ENCODE results near the gene PDE1C.
"Not testable (repeated sequence)": the region's sequence is repeated elsewhere in the genome, so short reads cannot be mapped to it uniquely, and the experiment has no call there.

Gene PDE1C

DNA sequence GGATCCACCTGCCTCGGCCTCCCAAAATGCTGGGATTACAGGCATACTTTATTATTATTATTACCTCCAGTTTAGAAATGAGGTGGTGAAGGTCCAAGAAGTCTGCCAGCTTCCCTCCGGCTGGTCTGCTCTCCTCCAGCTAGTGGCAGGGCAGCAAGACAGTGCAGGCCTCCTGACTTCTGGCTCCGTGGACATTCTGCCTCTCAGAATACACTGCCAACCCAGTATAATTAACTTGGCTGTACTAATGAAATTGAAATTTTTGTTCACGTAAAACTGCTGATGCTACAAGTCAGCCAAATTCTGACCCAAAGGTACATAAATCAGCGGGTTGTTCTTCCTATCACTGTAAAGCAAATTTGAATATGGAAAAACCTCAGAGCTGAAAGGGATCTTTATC is 7.6 kb upstream of the PDE1C start:
- no peak for DNase-seq (ENCODE audit: extremely low read depth, low read depth)
- TF ChIP-seq, protein P1, sequence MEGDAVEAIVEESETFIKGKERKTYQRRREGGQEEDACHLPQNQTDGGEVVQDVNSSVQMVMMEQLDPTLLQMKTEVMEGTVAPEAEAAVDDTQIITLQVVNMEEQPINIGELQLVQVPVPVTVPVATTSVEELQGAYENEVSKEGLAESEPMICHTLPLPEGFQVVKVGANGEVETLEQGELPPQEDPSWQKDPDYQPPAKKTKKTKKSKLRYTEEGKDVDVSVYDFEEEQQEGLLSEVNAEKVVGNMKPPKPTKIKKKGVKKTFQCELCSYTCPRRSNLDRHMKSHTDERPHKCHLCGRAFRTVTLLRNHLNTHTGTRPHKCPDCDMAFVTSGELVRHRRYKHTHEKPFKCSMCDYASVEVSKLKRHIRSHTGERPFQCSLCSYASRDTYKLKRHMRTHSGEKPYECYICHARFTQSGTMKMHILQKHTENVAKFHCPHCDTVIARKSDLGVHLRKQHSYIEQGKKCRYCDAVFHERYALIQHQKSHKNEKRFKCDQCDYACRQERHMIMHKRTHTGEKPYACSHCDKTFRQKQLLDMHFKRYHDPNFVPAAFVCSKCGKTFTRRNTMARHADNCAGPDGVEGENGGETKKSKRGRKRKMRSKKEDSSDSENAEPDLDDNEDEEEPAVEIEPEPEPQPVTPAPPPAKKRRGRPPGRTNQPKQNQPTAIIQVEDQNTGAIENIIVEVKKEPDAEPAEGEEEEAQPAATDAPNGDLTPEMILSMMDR (IDR thresholded peaks at IDR 0.05; ENCODE audit: low read depth, low read length, missing control alignments): no peak
- no peak overlapping the region for H3K4me3 ChIP-seq (replicated peaks; ENCODE audit: low read depth, low read length)

DNA sequence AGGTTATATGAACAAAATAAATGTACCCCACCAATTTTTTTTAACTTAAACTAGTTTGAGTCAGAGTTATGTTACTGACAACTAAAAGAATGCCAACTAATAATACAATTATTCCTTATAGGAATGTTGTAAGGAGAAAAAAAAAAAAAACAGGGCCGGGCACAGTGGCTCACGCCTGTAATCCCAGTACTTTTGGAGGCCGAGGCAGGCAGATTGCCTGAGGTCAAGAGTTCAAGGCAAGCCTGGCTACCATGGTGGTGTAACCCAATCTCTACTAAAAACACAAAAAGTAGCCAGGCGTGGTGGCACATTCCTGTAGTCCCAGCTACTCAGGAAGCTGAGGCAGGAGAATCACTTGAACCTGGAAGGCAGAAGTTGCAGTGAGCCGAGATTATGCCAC is 6.6 kb upstream of the PDE1C start:
- not testable (repeated sequence) for H3K4me3 ChIP-seq (replicated peaks; ENCODE audit: low read depth, low read length); DNase-seq (ENCODE audit: extremely low read depth, low read depth)

DNA sequence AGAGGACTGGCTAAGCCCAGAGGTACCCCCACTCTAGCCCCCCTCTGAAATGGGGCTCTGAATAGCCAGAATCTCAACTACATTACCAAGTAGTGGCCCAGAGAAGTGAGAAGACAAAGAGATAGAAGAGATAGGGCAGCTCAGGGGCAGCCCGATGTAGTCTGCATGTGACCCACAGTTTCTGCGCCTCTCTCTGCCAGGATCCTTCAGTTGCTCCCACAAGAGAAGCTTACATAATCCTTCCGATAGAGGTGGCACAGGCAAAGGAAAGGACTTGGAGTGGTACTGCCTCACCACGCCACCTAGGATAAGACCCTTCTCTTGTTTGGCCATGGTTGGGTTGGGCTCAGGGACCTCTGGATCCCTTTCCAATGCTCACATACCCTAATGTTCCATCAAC is 5.4 kb upstream of the PDE1C start:
- no peak for DNase-seq (ENCODE audit: extremely low read depth, low read depth)
- H3K4me3 ChIP-seq (replicated peaks; ENCODE audit: low read depth, low read length): no peak overlapping the region

DNA sequence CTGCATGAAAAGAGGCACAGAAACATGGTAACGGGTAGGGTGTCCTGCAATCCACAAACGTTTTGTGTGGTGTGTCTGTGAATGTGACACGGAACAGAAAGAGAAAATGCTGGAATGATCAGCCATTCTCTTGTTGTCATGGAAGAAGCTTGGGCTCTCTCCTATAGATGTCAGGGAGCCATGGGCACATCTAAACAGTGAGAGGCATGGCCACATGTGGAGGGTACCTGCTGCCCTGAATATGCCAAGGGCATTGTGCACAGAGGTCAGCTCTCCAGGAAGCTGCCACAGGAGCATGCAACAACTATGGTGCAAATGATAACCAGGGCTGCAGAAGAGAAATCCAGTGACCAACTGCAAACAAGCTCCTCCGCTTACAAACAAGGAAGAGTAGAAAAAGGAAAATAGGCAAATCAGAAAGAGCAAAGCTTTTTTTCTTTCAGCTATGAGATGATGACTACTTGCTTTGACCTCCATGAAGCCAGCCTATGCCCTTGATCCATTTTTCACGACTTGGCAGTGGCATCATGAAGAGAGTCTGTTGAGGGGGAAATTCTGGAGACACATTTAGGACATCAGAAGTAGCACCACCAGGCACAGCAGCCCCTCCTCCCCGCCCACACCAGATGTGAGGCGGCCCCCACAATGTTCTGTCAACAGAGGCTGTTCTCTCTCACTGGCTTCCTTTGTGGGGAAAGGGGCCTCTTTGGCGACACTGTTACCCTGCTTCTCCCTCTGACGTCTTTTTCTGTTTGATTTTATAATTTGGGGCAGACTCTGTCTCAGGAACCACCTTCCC is 4.8 kb upstream of the PDE1C start:
- TF ChIP-seq, protein P1 (IDR thresholded peaks at IDR 0.05; ENCODE audit: low read depth, low read length, missing control alignments): no peak
- no peak overlapping the region for H3K4me3 ChIP-seq (replicated peaks; ENCODE audit: low read depth, low read length)
- no peak for DNase-seq (ENCODE audit: extremely low read depth, low read depth)

More for the DNA sequence above, 5.4 kb upstream of the PDE1C start:
- TF ChIP-seq, protein P1 (IDR thresholded peaks at IDR 0.05; ENCODE audit: low read depth, low read length, missing control alignments): no peak

DNA sequence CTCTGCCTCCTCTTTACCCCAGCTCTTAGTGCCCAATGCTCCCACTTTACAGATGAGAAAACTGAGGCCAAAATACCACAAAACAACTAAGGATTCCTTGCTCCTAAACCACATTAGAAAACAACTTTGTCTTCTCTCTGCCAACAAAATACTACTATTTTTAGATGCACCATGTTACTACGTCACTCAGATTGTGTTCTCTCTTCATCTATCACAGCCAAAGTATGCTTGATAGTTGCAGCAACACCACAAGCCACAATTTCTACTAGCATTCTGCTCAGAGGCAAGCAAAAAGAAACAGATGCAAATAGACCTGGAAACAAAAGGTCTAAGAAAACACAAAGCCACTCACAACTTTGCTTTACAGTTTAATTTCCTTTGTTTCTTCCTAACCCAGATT is 3.3 kb upstream of the PDE1C start:
- TF ChIP-seq, protein P1 (IDR thresholded peaks at IDR 0.05; ENCODE audit: low read depth, low read length, missing control alignments): no peak
- H3K4me3 ChIP-seq (replicated peaks; ENCODE audit: low read depth, low read length): no peak overlapping the region
- DNase-seq (ENCODE audit: extremely low read depth, low read depth): no peak

DNA sequence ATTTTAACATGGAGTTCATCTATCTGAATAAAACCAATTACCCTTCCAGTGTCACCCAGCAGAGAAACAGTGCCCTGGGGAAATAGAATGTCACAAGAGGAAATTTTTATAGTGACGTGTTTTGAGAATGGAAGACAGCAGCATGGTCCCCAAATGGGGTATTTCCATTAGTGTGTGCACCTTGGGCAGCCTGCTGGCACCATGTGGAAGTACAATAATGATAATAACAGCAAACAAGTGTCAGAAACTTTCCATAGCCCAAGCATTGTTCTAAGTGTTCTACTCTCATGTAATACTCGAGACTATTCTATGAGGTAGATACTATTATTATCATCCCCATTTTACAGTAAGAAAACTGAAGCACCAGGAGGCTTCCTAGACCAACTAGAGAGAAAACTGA is 2.2 kb upstream of the PDE1C start:
- TF ChIP-seq, protein P1 (IDR thresholded peaks at IDR 0.05; ENCODE audit: low read depth, low read length, missing control alignments): no peak
- H3K4me3 ChIP-seq (replicated peaks; ENCODE audit: low read depth, low read length): no peak overlapping the region
- DNase-seq (ENCODE audit: extremely low read depth, low read depth): no peak

DNA sequence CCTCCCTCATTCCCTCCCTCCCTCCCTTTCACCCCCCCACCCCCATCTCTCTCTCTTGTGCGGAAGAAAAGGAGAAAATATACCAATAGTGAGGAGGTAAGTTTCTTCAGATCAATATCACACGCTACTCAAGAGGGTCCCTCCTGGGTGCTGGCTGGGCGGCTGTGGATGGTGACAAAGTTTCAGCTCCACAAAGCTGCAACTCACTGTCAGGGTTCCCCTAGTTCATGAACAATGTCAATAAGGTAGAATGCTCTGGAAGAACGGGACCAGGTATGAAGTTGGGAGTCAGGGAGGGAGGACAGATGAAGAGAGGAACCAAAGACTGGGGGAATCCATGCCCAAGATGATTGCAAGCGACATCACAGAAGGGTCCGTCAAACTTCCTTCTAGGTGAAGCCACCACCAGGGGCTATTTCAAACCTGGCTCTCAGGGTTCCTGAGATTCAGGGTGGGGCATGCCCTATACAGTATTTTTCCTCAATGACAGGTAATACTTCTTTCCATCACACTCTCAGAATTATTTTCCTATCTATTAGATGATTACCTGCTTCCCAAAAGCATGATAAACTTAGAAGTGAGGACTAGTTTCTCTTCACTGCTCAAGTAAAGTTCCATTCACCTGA is 1.4 kb upstream of the PDE1C start:
- no peak for DNase-seq (ENCODE audit: extremely low read depth, low read depth)
- H3K4me3 ChIP-seq (replicated peaks; ENCODE audit: low read depth, low read length): peak overlapping the region; percentile 51
- TF ChIP-seq, protein P1 (IDR thresholded peaks at IDR 0.05; ENCODE audit: low read depth, low read length, missing control alignments): no peak
